GM21619 (cell line): Measurements from ENCODE around the gene WDR88.
"Not testable (repeated sequence)": the region's sequence is repeated elsewhere in the genome, so short reads cannot be mapped to it uniquely, and the experiment has no call there.

Source experiments
- ATAC-seq: cut with Tn5 transposase; IDR thresholded peaks from one replicate; pipeline ENCODE4 v1.9.1; 2021; ENCODE audit not compliant: unreplicated experiment

WDR88 gene

GRCh38 chr19:33132021-33132420 lies at the start of gene WDR88:
TSS of gene WDR88 (plus strand) at chr19:33132114. CDS start at chr19:33132170, 56 bp downstream.
- ATAC-seq = no peak

GRCh38 chr19:33085570-33086128 lies 46.3 kb upstream of the WDR88 start:
- ATAC-seq = no peak

DNA sequence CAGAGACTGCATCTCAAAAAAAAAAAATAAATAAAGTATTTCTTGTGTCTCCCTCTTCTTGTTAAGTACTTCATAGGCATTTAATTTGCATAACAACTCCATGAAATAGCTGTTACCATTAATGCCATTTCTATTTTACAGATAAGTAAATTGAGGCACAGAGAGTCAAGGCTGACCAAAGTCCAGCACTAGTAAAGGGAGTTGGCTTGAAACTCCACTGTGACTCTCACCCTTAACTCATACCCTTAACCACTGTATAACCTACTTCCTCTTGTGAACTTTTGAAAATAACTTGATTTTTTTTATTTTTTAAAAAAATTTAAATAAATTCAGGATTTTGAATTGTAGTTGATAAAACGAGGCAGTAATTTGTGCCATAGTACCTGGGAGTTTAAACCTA lies 45.0 kb upstream of the WDR88 start:
- ATAC-seq = no peak

- ATAC-seq = no peak
Observed at GRCh38 chr19:33089010-33089409, 42.9 kb upstream of the WDR88 start.

DNA sequence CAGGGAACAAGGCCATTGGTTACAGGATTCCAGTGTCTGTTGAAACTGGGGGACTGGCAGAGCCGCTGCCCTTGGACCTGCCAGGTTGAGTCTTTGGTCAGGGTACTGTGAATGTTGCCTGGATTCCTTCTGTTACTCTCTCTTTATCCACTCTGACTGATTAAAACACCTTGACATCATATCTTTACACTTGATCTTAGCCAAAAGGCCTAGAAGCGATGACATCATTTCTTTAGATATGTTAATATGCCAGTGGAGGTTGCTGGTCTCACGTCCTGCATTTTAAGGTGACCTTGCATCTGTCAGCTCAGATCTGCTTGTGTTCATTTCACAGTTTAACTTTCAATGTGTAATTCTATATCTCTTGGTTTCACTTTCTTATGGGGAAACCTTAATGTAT lies 41.7 kb upstream of the WDR88 start:
- ATAC-seq = no peak

DNA sequence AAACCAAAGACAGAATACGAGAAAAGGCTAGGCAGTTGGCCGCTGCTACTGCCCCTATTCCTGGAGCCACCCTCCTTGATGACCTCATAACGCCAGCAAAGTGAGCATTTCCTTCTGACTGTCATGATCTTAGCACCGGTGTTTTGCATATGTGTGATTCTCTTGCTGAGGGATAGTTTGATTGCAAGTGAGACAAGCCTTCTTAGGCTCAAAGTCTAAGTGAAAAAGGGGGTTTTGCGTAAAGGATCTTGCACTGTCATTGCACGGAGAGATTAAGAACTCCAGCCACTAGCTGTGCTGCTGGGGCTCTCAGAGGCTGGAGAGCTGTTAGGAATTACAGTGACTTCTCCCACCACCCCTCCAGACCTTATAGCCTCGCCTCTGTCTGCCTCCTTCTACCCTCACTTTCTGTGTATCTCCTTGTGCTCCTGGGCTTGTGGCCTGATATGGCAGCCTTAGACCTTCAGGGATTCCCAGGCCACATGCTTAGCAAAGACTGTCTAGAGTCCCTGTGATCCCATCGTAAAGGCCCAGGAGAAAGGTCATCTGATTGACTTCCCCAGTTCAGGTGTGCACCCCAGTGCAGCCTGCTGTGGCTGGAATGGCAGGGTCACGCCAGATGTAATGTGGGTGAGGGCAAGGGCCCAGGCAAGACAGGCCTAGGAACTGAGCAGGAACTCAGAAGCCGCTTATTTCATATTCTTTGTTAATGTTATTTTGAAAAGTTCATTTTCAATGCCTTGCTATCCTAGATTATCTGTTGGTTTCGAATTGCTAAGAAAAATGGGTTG lies 38.3 kb upstream of the WDR88 start:
- no peak for ATAC-seq

DNA sequence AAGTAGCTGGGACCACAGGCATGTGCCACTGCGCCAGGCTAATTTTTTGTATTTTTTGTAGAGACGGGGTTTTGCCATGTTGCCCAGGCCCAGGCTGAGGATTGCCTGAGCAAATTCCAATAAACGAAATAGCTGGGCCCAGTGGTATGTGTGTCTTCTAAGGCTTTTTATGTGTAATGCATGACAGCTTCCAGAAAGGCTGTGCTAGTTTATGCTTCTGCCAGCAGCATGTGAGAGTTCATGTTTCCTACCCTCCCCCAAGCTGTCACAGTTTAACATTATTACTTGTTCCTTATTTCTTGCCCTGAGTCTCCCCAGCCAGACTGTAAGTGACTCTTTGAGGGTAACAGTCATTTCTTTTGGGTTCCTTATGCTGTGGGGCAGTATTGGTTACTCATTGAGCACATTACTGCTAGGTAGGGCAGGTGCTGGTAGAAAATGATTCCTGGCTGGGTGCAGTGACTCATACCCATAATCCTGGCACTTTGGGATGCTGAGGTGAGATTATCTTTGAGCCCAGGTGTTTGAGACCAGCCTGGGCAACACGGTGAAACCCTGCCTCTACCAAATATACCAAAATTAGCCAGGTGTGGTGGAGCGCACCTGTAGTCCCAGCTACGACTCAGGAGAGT lies 37.4 kb upstream of the WDR88 start:
- ATAC-seq = no peak

GRCh38 chr19:33096005-33096404 lies 35.9 kb upstream of the WDR88 start:
- no peak for ATAC-seq

- ATAC-seq = no peak
Observed at GRCh38 chr19:33098055-33098534, 33.8 kb upstream of the WDR88 start.

- ATAC-seq = no peak
Observed at GRCh38 chr19:33100894-33101644, 30.8 kb upstream of the WDR88 start.

GRCh38 chr19:33102893-33103292 lies 29.0 kb upstream of the WDR88 start:
- ATAC-seq = no peak

DNA sequence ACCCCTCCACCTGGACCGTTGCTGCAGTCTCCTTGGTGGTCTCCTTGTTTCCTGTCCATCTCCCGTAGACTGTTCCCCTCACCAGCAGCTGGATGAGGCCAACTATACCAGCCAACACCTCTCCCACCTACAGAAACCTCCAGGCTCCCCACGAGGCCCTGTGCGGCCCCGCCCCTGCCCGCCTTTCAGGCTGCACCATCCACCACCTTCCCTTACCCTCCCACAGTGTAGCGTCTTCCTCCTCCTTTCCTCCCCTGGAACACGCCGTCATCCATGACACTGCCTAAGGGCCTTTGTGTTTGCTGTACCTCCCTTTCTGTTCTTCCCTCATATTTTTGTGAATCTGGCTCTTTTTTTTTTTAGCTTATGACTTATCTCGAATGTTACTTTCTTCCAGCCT lies 23.8 kb upstream of the WDR88 start:
- ATAC-seq = no peak

- no peak for ATAC-seq
Observed at GRCh38 chr19:33110137-33110910, 21.6 kb upstream of the WDR88 start.

GRCh38 chr19:33111587-33111986 lies 20.3 kb upstream of the WDR88 start:
- no peak for ATAC-seq

DNA sequence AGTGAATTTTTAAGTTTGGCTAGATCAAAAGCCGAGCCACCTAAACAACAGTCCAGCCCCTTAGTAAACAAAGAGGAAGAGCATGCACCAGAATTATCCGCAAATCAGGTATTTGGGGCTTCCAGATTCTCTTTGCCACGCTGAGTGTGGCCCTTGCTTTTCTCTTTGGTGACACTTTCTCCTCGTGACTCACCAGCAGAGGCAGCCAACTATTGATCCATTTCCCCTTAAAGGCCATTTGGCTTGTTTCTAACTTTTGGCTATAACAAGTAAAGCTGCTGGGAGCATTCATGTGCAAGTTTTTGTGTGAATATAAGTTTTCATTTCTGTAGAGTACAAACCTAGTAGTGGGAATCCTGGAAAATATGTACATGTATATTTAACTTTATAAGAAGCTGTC lies 17.6 kb upstream of the WDR88 start:
- no peak for ATAC-seq

DNA sequence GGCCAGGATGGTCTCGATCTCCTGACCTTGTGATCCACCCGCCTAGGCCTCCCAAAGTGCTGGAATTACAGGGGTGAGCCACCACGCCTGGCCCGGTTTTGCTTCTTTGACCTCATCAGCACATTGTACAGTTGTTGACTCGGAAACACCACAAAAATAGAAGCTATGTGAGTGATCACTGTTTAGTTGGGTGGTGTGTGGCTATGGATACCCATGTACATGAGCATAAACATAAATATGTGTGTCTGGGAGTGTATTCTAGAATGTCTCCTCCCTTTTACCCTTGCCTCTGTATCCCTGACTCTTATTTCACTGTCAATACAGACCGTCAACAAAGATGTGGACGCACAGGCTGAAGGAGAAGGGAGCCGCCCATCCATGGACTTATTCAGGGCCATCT lies 14.4 kb upstream of the WDR88 start:
- no peak for ATAC-seq

DNA sequence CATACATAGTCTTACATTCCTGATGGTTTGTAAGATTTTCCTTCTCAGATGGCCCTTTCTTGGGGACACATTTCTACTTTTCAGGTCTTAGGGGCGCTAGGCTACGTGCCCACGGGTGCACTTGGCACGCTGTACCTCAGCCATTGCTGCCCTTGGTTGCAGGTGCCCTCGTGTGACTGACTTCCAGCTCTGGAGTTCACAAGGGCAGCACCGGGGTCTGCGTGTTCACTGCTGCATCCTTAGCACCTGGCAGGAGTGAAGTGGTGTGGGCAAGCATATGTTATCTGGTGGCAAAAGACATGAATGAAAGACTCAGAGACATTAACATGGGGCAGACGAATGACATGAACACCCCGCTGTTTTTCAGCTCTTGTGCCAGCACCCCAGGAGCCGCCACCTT lies 13.3 kb upstream of the WDR88 start:
- no peak for ATAC-seq

DNA sequence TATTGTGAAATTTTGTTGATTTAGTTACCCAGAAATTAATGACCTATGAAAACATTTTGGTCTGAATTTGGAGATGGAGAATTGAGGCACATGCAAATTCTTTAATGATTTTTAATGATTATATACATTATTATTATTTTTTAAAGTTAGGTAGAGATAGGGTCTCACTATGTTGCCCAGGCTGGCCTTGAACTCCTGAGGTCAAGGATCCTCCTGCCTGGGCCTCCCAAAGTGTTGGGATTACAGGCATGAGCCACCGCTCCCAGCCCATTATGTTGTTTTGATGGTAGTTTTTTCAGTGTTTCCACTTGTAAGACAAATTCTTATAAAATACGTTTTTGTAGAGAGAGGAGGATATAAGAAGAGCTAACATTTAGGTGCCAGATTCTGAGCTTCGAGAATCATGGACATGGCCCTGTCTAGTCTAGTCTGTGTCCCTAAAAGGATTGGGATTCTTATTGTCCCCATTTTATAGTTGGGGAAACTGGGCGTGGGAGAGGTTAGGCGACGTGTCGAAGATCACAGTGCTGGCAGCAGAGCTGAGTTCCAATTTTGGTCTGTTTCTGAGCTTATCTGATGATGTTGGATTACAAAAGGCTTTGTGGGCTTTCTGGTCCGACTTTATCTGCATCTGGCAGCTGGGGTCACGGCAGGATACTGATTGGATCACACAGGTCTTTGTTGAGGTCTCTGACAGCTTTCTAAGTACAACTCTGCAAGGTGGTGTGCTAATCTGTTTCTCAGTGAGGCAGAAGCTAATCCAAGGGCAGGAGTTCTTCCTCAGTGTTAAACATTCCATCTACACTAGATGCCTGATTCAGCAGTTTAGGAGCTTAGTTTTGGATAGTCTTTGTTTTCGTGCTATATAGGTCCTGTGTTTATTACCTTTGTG lies 7.5 kb upstream of the WDR88 start:
- ATAC-seq = no peak

DNA sequence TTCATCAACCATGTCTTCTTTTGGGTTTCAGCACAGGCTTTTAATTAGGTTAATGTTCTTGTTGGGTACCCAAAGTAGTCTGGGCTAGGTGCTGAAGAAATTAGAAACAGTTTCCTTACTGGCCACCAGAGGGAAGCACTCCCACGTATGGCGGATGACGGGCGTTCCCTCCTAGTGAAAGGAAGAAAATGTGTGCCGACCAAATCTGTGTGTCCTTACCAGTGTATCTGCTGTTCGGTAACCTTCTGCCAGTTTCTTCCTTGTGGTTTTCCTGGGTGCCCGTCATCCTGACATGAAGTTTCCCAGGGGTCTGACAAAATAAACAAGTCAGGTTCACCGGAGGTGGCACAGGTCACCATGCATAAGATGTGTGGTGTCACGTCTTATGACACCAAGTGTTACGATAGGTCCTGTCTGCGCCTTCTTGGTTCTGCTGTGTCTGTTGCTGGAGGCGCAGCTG lies 6.0 kb upstream of the WDR88 start:
- ATAC-seq = peak; percentile 60

DNA sequence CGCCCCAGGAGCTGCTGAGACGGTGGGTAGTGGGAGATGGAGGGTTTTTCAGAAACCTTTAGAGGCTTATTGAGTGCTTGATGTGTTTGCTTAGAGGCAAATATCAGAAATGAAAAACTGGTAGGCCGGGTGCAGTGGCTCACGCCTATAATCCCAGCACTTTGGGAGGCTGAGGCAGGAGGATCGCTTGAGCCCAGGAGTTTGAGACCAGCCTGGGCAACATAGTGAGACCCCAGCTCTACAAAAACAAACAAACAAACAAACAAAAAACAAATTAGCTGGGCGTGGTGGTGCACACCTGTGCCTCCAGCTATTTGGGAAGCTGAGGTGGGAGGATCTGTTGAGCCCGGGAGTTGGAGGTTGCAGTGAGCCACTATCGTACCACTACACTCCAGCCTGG lies 5.2 kb upstream of the WDR88 start:
- ATAC-seq = not testable (repeated sequence)
